Amygdala (tissue), 56 donors: ENCODE measurements around the gene SMIM38.

ENCODE experiments used
- DNase-seq, 56 donors: peaks; one replicate each; lab custom pipeline; 2025; lab: John Stamatoyannopoulos, UW

Gene SMIM38

GRCh38 chr11:69157822-69158231 is 2.1 kb downstream of the SMIM38 start:
- DNase-seq = no peak

- peak in 2 of 56 donors; percentile 10 to 19 for DNase-seq
Observed at GRCh38 chr11:69158301-69159149, 2.8 kb downstream of the SMIM38 start.

DNA sequence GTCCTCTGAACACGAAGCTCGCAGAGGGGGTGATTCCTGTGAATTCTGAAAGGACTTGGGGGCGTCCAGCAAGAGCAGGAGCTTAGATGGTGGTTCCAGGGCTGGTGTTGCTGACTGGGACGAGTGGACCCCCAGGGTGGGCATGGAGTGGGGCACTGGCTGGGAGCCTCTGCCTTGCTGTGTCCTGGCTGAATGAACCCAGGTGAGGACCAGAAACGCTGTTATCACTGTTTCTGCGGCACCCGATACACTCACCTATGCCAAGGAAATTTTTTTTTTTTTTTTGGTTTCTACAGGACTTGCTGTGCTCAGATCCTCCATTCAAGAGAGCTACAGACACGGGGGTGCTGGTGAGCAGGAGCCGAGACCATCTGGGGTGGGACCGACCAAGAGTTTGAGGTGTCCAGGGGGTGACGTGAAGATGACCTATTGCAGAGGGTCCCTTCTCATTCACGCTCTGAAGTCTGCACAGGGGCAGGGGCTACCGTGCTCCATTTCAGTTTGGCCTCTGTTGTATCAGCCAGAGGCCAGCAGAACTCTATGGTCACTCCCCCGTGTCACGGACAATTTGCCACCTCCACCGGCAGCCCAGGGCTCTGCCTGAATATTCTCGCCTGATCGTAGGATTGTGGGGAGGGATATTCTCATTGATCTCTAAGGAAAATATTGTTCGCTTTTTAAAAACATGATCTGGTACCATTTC is 3.6 kb downstream of the SMIM38 start:
- DNase-seq = no peak

DNA sequence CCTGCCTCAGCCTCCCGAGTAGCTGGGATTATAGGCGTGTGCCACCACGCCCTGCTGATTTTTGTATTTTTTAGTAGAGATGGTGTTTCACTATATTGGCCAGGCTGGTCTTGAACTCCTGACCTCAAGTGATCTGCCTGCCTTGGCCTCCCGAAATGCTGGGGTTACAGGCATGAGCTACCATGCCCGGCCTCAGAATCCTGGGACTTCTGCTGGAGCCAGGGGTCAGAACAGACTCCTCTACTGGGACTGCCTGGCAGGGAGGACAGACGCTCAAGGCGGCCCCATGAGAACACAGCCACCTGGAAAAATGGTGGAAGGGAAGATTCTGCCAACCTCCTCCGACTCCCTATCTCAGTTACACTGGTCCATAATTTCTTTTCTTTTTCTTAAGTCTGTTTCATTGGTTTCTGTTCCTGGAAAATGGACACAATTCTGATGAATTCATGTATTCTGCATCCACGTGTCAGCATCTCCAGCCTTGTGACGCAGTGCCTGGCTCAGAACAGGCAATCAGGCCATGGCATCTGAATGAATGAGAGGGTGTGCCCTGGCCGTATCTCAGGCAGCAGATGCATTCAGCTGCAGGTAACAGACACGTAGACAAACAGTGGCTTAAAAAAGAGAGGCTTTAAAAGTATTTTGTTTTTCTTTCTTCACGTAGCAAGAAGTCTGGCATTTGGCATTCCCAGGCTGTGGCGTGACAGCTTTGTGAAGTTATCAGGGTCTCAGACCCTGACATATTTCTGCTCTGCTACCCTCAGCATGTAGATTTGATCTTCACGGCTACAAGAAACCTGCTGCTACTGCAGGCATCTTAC is 4.8 kb downstream of the SMIM38 start:
- no peak for DNase-seq

DNA sequence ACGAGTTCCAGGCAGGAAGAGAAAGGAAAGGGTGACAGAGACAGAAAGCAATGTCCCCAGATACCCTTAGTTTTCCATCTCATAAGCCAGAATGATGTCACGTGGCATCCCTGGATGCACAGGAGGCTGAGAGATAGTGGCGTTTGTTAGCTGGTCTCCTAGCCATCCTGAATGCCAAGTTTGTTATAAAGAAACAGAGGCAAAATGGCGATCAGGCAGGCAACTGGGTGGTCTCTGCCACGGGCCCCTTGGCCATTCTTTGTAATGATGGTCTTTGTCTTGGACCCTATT is 5.3 kb downstream of the SMIM38 start:
- no peak for DNase-seq

DNA sequence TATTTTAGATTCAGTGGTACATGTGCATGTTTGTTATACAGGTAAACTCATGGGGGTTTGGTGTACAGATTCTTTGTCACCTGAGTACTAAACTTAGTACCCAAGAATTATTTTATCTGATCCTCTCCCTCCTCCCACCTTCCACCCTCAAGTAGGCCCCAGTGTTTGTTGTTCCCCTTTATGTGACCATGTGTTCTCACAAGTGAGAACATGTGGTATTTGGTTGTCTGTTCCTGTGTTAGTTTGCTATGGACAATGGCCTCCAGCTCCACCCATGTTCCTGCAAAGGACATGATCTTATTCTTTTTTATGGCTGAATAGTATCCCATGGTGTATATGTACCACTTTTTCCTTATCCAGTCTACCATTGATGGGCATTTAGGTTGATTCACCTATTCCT is 6.8 kb downstream of the SMIM38 start:
- no peak for DNase-seq

GRCh38 chr11:69163842-69164241 is 8.1 kb downstream of the SMIM38 start:
- DNase-seq = no peak

DNA sequence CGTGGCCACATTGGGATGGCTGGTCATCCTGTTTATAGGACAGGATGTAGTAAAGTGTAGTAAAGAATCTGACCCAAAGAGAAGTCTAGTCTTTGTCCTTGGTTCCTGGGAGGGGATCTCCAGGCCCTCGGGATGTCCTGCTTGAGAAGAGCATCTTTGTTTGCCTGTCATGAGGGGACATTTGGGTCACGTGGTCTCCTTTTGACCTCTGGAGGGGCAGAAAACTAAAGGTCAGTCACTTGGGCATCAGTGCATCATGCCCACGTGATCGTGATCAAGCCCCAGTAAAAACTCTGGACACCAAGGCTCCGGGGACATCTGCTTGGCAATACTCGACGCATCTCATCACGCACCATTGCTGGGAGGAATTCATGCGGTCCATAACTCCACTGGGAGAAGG is 9.1 kb downstream of the SMIM38 start:
- no peak for DNase-seq

DNA sequence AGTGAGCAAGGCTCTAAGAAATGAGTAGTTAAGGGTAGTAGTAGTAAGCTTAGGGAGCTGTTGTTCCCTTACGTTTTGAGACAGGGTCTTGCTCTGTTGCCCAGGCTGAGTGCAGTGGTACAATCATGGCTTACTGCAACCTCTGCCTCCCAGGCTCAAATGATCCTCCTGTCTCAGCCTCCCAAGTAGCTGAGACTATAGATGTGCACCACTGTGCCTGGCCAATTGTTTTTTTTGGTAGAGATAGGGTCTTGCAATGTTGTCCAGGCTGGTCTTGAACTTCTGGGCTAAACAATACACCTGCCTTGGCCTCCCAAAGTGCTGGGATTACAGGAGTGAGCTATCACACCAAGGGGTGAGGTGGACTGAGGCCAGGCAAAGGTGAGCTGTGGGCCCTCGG is 10.0 kb downstream of the SMIM38 start:
- no peak for DNase-seq

DNA sequence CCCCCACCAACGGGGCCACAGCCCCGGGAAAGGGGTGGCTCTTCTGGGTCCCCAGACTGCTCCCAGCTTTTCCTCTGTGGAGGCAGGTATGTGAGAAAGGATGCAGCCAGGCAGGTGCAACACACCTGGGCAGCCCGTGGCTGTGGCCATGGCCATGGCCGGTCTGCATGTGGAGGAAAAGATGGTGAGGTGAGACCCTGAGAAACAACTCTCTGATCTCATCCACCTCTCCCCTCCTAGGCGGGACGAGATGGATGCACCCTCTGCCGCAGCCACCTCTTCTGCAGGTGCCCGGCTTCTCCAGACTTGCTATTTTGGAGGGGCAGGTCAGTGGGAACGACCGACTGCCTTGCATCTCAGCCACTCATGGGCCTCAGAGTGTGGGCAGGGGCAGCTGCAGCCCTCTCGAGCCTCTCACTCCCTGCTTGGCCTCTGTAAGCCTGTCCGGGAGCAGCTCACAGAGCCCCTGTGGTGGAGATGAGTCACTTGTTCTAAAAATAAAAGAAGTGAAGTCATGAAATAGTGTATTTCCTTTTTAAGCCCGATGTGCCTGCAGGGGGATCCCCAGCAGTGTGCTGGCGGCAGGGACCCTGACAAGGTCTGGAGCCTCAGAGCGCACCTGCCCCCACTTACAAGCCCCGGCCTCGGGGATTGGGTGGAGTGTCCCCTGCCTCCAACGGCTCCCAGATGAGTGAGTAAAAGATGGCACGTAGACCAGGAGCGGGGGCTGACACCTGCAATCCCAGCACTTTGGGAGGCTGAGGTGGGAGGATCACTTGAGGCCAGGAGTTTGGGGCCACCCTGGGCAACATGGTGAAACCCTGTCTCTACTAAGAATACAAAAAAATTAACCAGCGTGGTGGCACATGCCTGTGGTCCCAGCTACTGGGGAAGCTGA is 10.7 kb downstream of the SMIM38 start:
- DNase-seq = peak in 3 of 56 donors; percentile 22 to 57 (median 40)

DNA sequence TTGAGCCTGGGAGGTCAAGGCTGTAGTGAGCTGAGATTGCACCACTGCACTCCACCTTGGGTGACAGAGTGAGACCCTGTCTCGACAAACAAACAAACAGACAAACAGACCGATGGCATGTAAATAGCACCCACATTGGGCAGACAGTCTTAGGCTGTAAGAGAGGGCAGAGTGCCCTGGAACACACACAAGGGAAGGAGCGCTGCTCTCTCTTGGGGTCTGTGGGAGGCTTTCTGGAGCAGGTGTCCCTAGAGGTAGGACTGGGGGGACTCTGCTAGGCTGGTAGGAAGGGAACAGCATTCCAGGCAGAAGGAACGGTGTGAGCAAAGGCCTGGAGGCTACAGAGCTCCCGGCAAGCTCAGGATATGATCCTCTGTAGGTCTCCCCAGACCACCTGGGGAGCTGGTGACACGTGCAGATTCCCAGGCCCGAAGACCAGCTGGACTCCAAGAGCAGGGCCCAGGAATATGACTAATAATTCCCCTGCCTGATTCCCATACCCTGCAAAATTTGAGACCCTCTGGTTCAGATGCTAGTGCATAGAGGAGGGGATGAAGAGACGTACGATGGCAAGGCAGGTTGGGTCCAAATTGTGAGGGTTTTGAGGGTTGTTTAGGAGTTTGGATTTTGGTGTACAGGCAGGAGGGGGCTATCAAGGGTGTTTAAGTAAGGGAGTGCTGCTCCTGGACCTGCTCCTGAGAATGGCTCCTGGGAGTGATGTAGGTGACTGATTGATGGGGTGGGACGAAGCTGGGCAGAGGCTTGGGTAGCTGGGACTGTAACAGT is 11.6 kb downstream of the SMIM38 start:
- no peak for DNase-seq

DNA sequence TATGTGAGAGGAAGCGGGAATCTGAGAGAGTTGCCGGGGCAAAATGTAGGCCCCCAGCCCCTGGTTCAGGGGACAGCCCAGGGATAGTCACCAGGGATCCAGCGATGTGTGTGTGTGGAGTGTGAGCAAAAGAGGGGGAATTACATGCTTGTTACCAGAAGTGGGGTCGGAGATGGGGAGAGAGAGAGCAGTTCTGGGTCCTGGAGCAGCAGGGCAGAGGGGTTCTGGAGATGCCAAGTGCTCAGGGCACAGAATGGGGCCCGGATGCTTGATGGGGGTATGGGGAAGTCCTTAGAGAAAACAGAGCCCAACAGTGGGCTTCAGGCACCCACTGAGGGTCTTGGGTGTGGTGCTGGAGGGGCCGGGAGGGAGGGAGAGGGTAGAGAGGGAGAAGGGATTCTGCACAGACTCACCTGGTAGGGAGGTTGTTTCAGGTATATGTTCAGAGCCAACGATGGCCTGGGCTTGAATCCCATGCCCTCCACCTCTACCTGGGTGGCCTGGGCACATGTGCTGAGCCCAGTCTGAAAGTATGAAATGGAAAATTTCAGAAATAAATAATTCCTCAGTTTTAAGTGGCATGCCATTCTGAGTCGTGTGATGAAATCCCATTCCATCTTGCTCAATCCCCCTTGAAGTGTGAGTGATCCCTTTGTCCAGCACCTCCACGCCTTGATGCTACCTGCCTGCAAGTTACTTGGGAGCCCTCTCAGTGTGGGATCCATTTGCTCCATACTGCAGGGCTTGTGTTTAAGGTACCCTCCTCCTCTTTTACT is 12.4 kb downstream of the SMIM38 start:
- no peak for DNase-seq

- no peak for DNase-seq
Observed at GRCh38 chr11:69169479-69169878, 13.7 kb downstream of the SMIM38 start.

GRCh38 chr11:69170704-69171103 is 15.0 kb downstream of the SMIM38 start:
- DNase-seq = no peak

GRCh38 chr11:69171476-69172240 is 15.9 kb downstream of the SMIM38 start:
- no peak for DNase-seq

- DNase-seq = no peak
Observed at GRCh38 chr11:69172674-69173073, 16.9 kb downstream of the SMIM38 start.

- DNase-seq = no peak
Observed at GRCh38 chr11:69173331-69173730, 17.6 kb downstream of the SMIM38 start.
